Fibroblast of skin of abdomen (primary cell): ENCODE results near the gene ZNF691. TPM values are rescaled to one million over a fixed set of nuclear protein-coding genes. Genes with fewer than 3 reads are reported as not detected.
"Not testable (repeated sequence)": the region's sequence is repeated elsewhere in the genome, so short reads cannot be mapped to it uniquely, and the experiment has no call there.

Experiments used
- DNase-seq: peaks from one replicate; pipeline ENCODE4 v3.0.0-alpha.2; 2013
- polyA plus RNA-seq, 2 experiments: library from polyadenylated mRNA; unstranded; fragments of 120-200 nt; gene quantifications; one replicate each; pipeline ENCODE4 v1.2.1, GENCODE V29; 2013; ENCODE audit not compliant: insufficient read length in 2 of 2

ZNF691 gene, protein sequence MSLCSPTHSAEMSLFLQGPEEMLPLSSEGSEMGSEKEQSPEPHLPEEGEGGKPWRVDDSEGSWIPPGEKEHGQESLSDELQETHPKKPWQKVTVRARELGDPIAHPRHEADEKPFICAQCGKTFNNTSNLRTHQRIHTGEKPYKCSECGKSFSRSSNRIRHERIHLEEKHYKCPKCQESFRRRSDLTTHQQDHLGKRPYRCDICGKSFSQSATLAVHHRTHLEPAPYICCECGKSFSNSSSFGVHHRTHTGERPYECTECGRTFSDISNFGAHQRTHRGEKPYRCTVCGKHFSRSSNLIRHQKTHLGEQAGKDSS
- polyA plus RNA-seq (2013, experiment 1 of 2; ENCODE audit: insufficient read length): 5.9 TPM
- polyA plus RNA-seq (2013, experiment 2 of 2; ENCODE audit: insufficient read length): 5.6 TPM

GRCh38 chr1:42846257-42847110, at the start of gene ZNF691:
Gene ZNF691, plus strand, starts transcription at chr1:42846613. Its CDS starts 3,046 bp downstream, at chr1:42849659.
- DNase-seq: peak; percentile 97

DNA sequence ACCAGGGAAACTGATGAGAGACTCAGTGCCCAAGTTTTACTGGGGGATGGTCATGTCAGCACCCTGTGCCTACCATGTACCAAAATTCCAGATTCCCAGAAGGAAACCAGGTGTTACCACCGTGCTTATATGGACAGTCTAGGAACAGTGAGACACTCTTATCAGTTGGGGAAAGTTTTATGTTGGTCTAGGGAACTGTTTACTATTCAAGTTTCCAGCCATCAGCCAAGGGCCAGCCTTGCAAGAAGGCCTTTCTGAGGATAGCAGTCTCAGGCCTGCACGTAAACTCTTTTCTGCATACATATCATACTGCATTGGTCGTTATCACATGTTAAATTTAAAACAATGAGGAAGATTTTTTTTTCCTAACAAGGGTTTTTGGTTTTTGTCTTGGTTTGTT, 49.0 kb upstream of the ZNF691 start:
- DNase-seq: no peak

GRCh38 chr1:42797979-42798378, 48.4 kb upstream of the ZNF691 start:
- no peak for DNase-seq

GRCh38 chr1:42801832-42802473, 44.5 kb upstream of the ZNF691 start:
- peak; percentile 62 for DNase-seq

- no peak for DNase-seq
Measured at GRCh38 chr1:42806171-42806570, 40.2 kb upstream of the ZNF691 start.

- no peak for DNase-seq
Measured at GRCh38 chr1:42806593-42806992, 39.8 kb upstream of the ZNF691 start.

GRCh38 chr1:42807056-42807668, 39.3 kb upstream of the ZNF691 start:
- no peak for DNase-seq

DNA sequence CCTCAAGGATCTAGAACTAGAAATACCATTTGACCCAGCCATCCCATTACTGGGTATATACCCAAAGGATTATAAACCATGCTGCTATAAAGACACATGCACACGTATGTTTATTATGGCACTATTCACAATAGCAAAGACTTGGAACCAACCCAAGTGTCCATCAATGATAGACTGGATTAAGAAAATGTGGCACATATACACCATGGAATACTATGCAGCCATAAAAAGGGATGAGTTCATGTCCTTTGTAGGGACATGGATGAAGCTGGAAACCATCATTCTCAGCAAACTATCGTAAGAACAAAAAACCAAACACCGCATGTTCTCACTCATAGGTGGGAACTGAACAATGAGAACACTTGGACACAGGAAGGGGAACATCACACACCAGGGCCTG, 31.6 kb upstream of the ZNF691 start:
- not testable (repeated sequence) for DNase-seq

GRCh38 chr1:42815941-42816584, 30.4 kb upstream of the ZNF691 start:
- peak; percentile 4 for DNase-seq

GRCh38 chr1:42816585-42817439, 29.6 kb upstream of the ZNF691 start, which contains the start of the genes ERMAP and SVBP:
Gene ERMAP, plus strand, starts transcription at chr1:42817122. Its CDS starts 13,327 bp downstream, at chr1:42830449.
Gene SVBP, minus strand, starts transcription at chr1:42817397. Its CDS starts 853 bp downstream, at chr1:42816544.
- DNase-seq: peak; percentile 88

- DNase-seq: no peak
Measured at GRCh38 chr1:42817440-42817767, 29.0 kb upstream of the ZNF691 start.

DNA sequence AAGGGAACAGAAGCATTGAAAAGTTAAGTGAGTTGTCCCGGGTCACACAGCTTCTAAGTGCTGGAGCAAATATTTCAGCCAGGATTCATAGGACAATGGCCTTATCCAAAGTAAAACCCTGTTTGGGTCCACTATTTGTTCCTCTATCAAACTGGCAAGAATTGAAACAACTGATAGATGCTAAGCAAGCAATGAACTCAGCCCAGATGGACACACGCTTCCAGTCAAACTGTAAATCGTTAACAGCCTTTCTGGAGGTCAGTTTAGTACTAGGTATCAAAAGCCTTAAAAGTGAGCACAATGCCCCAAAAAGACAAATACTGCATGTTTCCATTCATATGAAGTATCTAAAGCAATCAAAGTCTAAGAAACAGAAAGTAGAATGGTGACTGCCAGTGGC, 28.4 kb upstream of the ZNF691 start:
- DNase-seq: no peak

GRCh38 chr1:42820813-42821212, 25.6 kb upstream of the ZNF691 start:
- no peak for DNase-seq

GRCh38 chr1:42821690-42822089, 24.7 kb upstream of the ZNF691 start:
- DNase-seq: no peak

GRCh38 chr1:42822800-42823392, 23.5 kb upstream of the ZNF691 start:
- peak; percentile 83 for DNase-seq

GRCh38 chr1:42824481-42825035, 21.9 kb upstream of the ZNF691 start:
- no peak for DNase-seq

DNA sequence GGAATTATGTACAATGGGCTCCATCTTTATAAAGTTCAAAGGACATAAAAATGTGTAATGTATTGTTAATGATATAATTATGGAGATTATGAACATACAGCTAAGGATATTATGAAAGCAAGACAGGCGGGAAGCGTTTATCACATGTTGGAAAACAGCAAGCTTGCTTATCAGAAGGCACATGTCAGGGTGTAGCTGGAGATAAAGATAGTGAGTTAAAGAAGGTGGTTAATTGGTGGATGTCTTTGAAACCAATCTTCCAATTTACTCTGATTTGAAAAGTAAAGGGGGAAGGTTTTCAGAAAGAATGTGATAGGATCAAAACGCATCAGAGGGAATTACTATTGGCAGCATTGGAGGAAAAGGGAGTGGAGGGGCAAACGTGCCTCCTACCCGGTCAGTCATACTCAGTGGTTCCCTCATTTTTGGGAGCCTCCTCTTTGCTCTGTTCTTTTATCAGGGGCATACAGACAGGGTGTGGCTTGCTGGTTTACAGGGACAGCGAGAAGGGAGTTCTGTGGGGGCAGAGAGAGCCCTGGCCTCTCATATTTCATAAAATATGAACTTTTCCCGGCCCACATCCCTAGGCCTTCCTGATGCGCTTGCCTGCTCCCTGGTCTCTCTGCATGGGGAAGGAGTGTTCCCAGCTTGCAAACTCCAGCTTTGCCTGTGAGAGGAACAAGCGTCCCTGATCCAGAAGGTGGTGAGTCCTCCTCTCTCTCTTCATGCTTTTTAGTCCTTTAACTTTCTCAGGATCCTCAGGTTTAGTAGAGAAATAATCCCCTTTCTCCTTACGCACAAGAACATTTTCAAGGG, 21.2 kb upstream of the ZNF691 start:
- DNase-seq: no peak

DNA sequence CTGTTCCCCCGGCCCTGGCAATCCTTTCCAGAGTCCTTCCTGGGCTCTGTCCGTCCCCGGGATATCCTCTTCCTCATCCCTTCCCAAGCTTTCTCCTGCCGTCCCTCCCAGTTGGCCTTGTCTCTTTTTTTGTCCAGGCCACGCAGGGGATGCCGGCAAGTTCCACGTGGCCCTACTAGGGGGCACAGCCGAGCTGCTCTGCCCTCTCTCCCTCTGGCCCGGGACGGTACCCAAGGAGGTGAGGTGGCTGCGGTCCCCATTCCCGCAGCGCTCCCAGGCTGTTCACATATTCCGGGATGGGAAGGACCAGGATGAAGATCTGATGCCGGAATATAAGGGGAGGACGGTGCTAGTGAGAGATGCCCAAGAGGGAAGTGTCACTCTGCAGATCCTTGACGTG, 15.8 kb upstream of the ZNF691 start:
- no peak for DNase-seq

GRCh38 chr1:42831273-42831672, 15.1 kb upstream of the ZNF691 start:
- no peak for DNase-seq
